HG03066 (cell line): Measurements from ENCODE around the gene UGT2B15.
A peak's percentile ranks its signal among the peaks of the same experiment; 100 is the strongest.
"Not testable (repeated sequence)": the region's sequence is repeated elsewhere in the genome, so short reads cannot be mapped to it uniquely, and the experiment has no call there.

Source experiments
- ATAC-seq: cut with Tn5 transposase; IDR thresholded peaks from one replicate; pipeline ENCODE4 v1.9.1; 2021; ENCODE audit warnings: low read depth; ENCODE audit not compliant: unreplicated experiment

The UGT2B15 gene

GRCh38 chr4:68656445-68656973 lies 13.9 kb downstream of the UGT2B15 start:
- peak; percentile 54 for ATAC-seq

- peak; percentile 22 for ATAC-seq
Observed at GRCh38 chr4:68655764-68656444, 14.5 kb downstream of the UGT2B15 start.

GRCh38 chr4:68654946-68655721 lies 15.3 kb downstream of the UGT2B15 start:
- ATAC-seq: no peak

- no peak for ATAC-seq
Observed at GRCh38 chr4:68651932-68652331, 18.5 kb downstream of the UGT2B15 start.

GRCh38 chr4:68630371-68630770 lies 40.1 kb downstream of the UGT2B15 start:
- ATAC-seq: no peak

GRCh38 chr4:68622731-68623130 lies 47.7 kb downstream of the UGT2B15 start:
- ATAC-seq: not testable (repeated sequence)

- ATAC-seq: no peak
Observed at GRCh38 chr4:68617003-68617698, 53.3 kb downstream of the UGT2B15 start.

- no peak for ATAC-seq
Observed at GRCh38 chr4:68615699-68616422, 54.6 kb downstream of the UGT2B15 start.

GRCh38 chr4:68613752-68614151 lies 56.7 kb downstream of the UGT2B15 start:
- ATAC-seq: no peak

- no peak for ATAC-seq
Observed at GRCh38 chr4:68606240-68606639, 64.2 kb downstream of the UGT2B15 start.

GRCh38 chr4:68599150-68599549 lies 71.3 kb downstream of the UGT2B15 start:
- no peak for ATAC-seq

GRCh38 chr4:68597482-68597881 lies 73.0 kb downstream of the UGT2B15 start:
- ATAC-seq: no peak
